Stomach (tissue), 4 donors: ENCODE data around the gene SLC43A1.

Experiments
- CTCF ChIP-seq, 7 experiments: fragments of 450-650 bp in 4 of 7; fragments of 200-600 bp in 3 of 7; sonication (generic) in 3 of 7; IDR thresholded peaks; one replicate each; pipeline ENCODE4 v1.5.1; 2016 to 2019; ENCODE audit warnings: antibody characterized with exemption in 7 of 7, control low read depth in 2 of 7, mild to moderate bottlenecking in 1 of 7
- EP300 ChIP-seq: sonication (generic); formaldehyde crosslinking; IDR thresholded peaks from one replicate; pipeline ENCODE4 v1.6.1; 2017; ENCODE audit warnings: antibody characterized with exemption
- POLR2A ChIP-seq, 4 donors: fragments of 450-650 bp; IDR thresholded peaks; one replicate each; pipeline ENCODE4 v1.6.1; 2016; ENCODE audit warnings: antibody characterized with exemption in 4 of 4, control low read depth in 2 of 4, mild to moderate bottlenecking in 1 of 4, moderate library complexity in 1 of 4
- POLR2AphosphoS5 ChIP-seq, 3 donors: sonication (generic); formaldehyde crosslinking; IDR thresholded peaks; one replicate each; pipeline ENCODE4 v1.6.1; 2016; ENCODE audit warnings: antibody characterized with exemption in 3 of 3

GRCh38 chr11:57515332-57516060 is at the start of gene SLC43A1:
- TF ChIP-seq CTCF (IDR thresholded peaks at IDR 0.05) (no peak), EP300 (no peak), POLR2A (IDR thresholded peaks at IDR 0.05) (no peak), POLR2AphosphoS5 (IDR thresholded peaks at IDR 0.05) (no peak)
